NCI-H510A (cell line): Measurements from ENCODE around the gene MAPK11.

Experiments
- DNase-seq: peaks from one replicate; lab custom pipeline; 2025; lab: John Stamatoyannopoulos, UW

The MAPK11 gene

GRCh38 chr22:50224071-50224470 is 46.1 kb downstream of the MAPK11 start:
- no peak for DNase-seq

GRCh38 chr22:50222508-50222907 is 47.7 kb downstream of the MAPK11 start:
- no peak for DNase-seq

- no peak for DNase-seq
Measured at GRCh38 chr22:50221410-50222300, 48.5 kb downstream of the MAPK11 start.

GRCh38 chr22:50220603-50221409 is 49.4 kb downstream of the MAPK11 start:
- DNase-seq: no peak

GRCh38 chr22:50219800-50220602 is 50.2 kb downstream of the MAPK11 start:
- no peak for DNase-seq

- DNase-seq: no peak
Measured at GRCh38 chr22:50218996-50219727, 51.0 kb downstream of the MAPK11 start.

- DNase-seq: peak; percentile 51
Measured at GRCh38 chr22:50218153-50218995, 51.8 kb downstream of the MAPK11 start.

- DNase-seq: no peak
Measured at GRCh38 chr22:50217543-50218152, 52.5 kb downstream of the MAPK11 start.

- DNase-seq: no peak
Measured at GRCh38 chr22:50216684-50217520, 53.3 kb downstream of the MAPK11 start.

- no peak for DNase-seq
Measured at GRCh38 chr22:50216055-50216683, 54.0 kb downstream of the MAPK11 start.

- DNase-seq: no peak
Measured at GRCh38 chr22:50215297-50216054, 54.7 kb downstream of the MAPK11 start.
